Parathyroid adenoma (tissue), 2 donors: ENCODE results near the gene MAMDC2.

Source experiments
- H2AFZ ChIP-seq: fragments of 300-600 bp; sonication (generic); one replicate; pipeline ENCODE4 v1.7.0; 2017; ENCODE audit warnings: antibody characterized with exemption, mild to moderate bottlenecking
- H3K27ac ChIP-seq: fragments of 300-600 bp; sonication (generic); one replicate; pipeline ENCODE4 v1.7.0; 2017
- H3K27me3 ChIP-seq: fragments of 300-600 bp; sonication (generic); one replicate; pipeline ENCODE4 v1.7.0; 2017; ENCODE audit warnings: low read length; ENCODE audit not compliant: control insufficient read depth, insufficient read depth
- H3K36me3 ChIP-seq: fragments of 300-600 bp; sonication (generic); one replicate; pipeline ENCODE4 v1.7.0; 2017; ENCODE audit warnings: low read length; ENCODE audit not compliant: control insufficient read depth, insufficient read depth
- H3K4me1 ChIP-seq: fragments of 300-600 bp; sonication (generic); one replicate; pipeline ENCODE4 v1.7.0; 2017; ENCODE audit warnings: control low read depth
- H3K4me2 ChIP-seq: fragments of 300-600 bp; sonication (generic); one replicate; pipeline ENCODE4 v1.7.0; 2017; ENCODE audit warnings: low read length
- H3K4me3 ChIP-seq: fragments of 300-600 bp; sonication (generic); one replicate; pipeline ENCODE4 v1.7.0; 2017; ENCODE audit warnings: low read depth, low read length
- H3K79me2 ChIP-seq: fragments of 300-600 bp; sonication (generic); one replicate; pipeline ENCODE4 v1.7.0; 2017; ENCODE audit warnings: control low read depth
- H3K9ac ChIP-seq: fragments of 300-600 bp; sonication (generic); one replicate; pipeline ENCODE4 v1.7.0; 2017; ENCODE audit warnings: mild to moderate bottlenecking
- H3K9me3 ChIP-seq: fragments of 300-600 bp; sonication (generic); one replicate; pipeline ENCODE4 v1.7.0; 2017; ENCODE audit warnings: low read length; ENCODE audit not compliant: control insufficient read depth
- CTCF ChIP-seq: fragments of 300-600 bp; sonication (generic); IDR thresholded peaks from one replicate; pipeline ENCODE4 v1.7.0; 2017; ENCODE audit warnings: antibody characterized with exemption, mild to moderate bottlenecking
- donor health status: primary hyperparathyroidism.

Gene MAMDC2

DNA sequence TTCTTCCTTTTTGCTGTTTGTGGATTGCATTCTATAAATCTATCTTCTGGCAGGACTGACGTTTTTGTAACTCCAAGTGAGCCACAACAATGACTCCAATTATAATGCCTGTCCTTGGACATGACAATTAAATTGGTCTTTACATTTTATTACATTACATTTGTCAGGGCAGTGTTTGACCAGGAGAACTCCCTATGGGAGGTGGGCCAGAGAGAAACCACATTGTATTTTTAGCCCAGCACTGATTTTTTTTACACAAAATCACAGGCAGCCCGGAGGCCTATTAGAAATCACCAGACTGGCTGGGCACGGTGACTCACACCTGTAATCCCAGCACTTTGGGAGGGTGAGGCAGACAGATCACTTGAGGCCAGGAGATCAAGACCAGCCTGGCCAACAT is 116.0 kb downstream of the MAMDC2 start:
- no peaks in the 10 kb centered on the region for H3K4me1 ChIP-seq
- H3K27ac ChIP-seq, result no peak overlapping the region
- no peaks in the 10 kb centered on the region for H3K27me3 ChIP-seq
- no peaks in the 10 kb centered on the region for H3K9me3 ChIP-seq
- no peak for TF ChIP-seq CTCF
- no peaks in the 10 kb centered on the region for H3K36me3 ChIP-seq
- no peaks in the 10 kb centered on the region for H3K79me2 ChIP-seq
- no peak overlapping the region for H3K4me3 ChIP-seq
- no peak overlapping the region for H2AFZ ChIP-seq
- H3K9ac ChIP-seq, result no peak overlapping the region
- no peak overlapping the region for H3K4me2 ChIP-seq

DNA sequence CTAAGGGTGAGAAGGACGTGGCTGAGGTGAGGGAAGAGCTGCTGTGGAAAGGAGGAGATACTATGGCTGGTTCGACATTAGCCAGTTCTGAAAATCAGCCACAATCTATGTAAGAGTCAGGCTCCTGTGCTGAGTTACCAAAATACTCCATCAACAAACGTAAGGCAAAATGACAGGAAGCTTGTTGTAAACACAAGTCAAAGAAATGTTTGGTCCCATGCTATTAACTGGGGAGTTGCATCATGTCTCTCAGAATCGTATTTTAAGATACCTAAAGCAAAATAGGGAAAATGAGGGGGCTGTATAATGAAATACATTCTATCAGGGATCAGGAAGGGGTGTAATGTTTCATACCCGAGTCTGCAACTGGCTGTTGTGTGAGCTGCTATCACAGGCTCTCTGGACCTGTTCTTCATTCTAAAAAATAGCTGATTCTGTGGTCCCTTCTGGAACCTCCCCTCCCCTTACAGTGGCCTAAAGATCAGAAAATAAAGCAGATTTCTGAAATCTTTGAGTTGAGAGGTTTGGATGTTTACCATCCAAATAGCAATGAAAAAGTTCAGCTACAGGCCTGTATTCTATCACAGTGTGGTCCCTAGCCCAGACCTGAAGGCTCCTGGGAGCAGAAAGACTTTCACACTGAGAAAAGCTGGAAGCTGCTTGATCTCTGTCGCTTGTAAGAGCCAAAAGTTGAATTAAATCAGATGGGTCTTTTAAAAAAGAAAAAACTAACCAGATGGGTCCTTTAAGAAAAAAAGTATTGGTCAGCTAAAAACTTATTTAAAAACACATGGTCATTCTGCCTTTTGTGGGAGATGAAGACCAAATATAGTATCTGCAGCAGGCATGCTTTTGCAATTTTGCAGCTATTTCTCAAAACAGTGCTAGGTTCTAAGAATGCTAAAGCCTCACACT is 117.3 kb downstream of the MAMDC2 start:
- Histone ChIP-seq H3K4me1 (no peaks in the 10 kb centered on the region), H3K4me3 (no peak overlapping the region), H3K9me3 (no peaks in the 10 kb centered on the region), H3K27me3 (no peaks in the 10 kb centered on the region), H3K79me2 (no peaks in the 10 kb centered on the region), H3K4me2 (no peak overlapping the region), H3K9ac (no peak overlapping the region), H3K27ac (no peak overlapping the region), H3K36me3 (no peaks in the 10 kb centered on the region), H2AFZ (no peak overlapping the region)
- TF ChIP-seq CTCF, result no peak

- H3K36me3 ChIP-seq, result no peaks in the 10 kb centered on the region
- no peaks in the 10 kb centered on the region for H3K4me1 ChIP-seq
- no peak overlapping the region for H3K27ac ChIP-seq
- no peaks in the 10 kb centered on the region for H3K9me3 ChIP-seq
- H3K4me3 ChIP-seq, result no peak overlapping the region
- TF ChIP-seq CTCF, result no peak
- no peaks in the 10 kb centered on the region for H3K79me2 ChIP-seq
- no peak overlapping the region for H3K4me2 ChIP-seq
- H2AFZ ChIP-seq, result no peak overlapping the region
- H3K9ac ChIP-seq, result no peak overlapping the region
- no peaks in the 10 kb centered on the region for H3K27me3 ChIP-seq
Observed at GRCh38 chr9:70165006-70165602, 121.5 kb downstream of the MAMDC2 start.

- Histone ChIP-seq H3K4me1 (no peaks in the 10 kb centered on the region), H3K9me3 (no peaks in the 10 kb centered on the region), H3K27me3 (no peaks in the 10 kb centered on the region), H3K4me2 (no peak overlapping the region), H2AFZ (no peak overlapping the region), H3K36me3 (no peaks in the 10 kb centered on the region), H3K27ac (no peak overlapping the region), H3K79me2 (no peaks in the 10 kb centered on the region), H3K4me3 (no peak overlapping the region), H3K9ac (no peak overlapping the region)
- TF ChIP-seq CTCF, result no peak
Observed at GRCh38 chr9:70168521-70168920, 124.9 kb downstream of the MAMDC2 start.
